GM12865 (cell line): Measurements from ENCODE around the gene AGA.

ENCODE experiments used
- DNase-seq: peaks from one replicate; pipeline ENCODE4 v3.0.0; 2010; ENCODE audit warnings: low read depth
- H3K4me3 ChIP-seq: 2 replicates; pipeline ENCODE4 v1.5.1; 2011; ENCODE audit warnings: mild to moderate bottlenecking, low read depth, low read length, control low read depth
- TF ChIP-seq, protein P1 (sequence below): IDR thresholded peaks from 2 replicates; pipeline ENCODE4 v1.5.1; 2011; ENCODE audit warnings: low read length, control low read depth, low read depth, inconsistent platforms; ENCODE audit not compliant: insufficient read depth; ENCODE audit errors: missing control alignments

Gene AGA

DNA sequence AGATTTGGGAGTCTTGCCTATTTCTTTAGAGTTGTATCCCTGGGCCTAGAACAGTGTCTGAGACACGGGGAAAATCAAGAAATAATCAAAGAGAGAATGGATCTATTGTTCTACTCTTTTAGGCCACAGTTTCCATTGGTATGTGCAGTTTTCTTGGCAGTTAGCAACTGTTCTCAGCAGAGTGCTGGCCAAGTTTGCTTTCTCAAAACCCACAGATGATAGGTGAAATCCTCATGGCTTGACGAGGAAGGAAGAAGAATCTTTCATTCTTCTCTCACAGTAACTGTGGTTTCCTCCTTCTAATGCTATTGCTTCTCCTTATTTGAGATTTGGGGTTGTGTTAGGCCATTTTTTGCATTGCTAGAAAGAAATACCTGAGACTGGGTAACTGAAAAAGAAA is 42.2 kb downstream of the AGA start:
- H3K4me3 ChIP-seq, result no peak overlapping the region
- TF ChIP-seq, protein P1, sequence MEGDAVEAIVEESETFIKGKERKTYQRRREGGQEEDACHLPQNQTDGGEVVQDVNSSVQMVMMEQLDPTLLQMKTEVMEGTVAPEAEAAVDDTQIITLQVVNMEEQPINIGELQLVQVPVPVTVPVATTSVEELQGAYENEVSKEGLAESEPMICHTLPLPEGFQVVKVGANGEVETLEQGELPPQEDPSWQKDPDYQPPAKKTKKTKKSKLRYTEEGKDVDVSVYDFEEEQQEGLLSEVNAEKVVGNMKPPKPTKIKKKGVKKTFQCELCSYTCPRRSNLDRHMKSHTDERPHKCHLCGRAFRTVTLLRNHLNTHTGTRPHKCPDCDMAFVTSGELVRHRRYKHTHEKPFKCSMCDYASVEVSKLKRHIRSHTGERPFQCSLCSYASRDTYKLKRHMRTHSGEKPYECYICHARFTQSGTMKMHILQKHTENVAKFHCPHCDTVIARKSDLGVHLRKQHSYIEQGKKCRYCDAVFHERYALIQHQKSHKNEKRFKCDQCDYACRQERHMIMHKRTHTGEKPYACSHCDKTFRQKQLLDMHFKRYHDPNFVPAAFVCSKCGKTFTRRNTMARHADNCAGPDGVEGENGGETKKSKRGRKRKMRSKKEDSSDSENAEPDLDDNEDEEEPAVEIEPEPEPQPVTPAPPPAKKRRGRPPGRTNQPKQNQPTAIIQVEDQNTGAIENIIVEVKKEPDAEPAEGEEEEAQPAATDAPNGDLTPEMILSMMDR, result no peak
- DNase-seq, result no peak

DNA sequence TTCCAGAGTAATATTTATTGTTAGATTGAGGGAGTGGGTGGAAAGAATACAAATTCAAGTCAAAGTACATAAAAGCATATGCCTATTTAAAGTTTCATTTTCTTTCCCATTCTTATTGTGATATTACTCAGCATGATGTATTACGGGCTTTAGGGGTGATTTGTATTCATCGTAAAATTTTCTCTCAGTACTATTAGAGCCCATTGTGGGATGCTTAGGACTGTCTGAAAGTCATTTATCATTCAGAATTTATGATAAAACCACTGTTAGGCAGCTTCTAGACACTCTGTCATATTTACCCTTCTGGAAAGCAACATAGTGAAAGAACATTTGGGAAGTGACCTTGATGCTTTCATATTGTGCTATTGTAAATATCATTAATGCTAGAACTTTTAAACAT is 45.9 kb downstream of the AGA start:
- TF ChIP-seq, protein P1, result no peak
- H3K4me3 ChIP-seq, result no peak overlapping the region
- no peak for DNase-seq

DNA sequence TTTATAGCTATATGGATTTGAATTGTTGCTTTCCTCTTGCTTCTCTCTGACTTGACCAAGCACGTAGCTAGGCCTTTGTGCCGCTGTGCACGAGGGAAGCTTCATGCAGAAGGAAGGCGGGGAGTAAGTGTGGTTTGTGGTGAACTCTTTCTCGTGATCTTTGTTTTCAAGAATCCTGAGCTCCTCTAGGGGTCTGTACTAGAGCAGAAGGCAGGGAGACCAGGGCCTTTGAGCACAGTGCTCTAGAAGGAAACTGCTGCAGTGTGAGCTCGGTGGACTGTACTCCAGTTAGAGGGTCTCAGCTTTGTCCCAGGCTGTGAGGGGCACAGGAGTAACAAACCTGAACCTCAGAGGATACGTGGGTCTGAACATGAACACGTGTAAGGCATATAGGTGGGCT is 49.0 kb downstream of the AGA start:
- no peak overlapping the region for H3K4me3 ChIP-seq
- peak; percentile 31 for DNase-seq
- TF ChIP-seq, protein P1, result no peak

DNA sequence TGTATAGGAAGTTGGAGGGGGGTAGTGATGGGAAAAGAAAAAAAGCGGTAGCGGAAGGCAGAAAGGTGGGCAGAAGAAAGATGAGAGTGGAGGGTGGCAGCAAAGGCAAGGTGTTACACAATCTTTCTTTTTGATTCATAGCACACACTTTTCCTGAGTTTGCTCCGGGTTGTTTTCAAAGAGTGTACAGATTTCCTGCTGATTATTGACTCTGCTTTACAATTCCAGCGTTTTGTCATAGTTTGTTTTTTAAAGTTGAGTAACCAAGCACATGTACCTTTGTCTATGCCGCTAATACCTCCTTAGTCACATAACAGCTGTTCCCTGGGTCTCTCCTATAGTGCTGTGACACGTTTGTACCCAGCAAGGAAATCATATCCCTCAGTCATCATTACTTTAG is 50.3 kb downstream of the AGA start:
- no peak overlapping the region for H3K4me3 ChIP-seq
- TF ChIP-seq, protein P1, result no peak
- no peak for DNase-seq

DNA sequence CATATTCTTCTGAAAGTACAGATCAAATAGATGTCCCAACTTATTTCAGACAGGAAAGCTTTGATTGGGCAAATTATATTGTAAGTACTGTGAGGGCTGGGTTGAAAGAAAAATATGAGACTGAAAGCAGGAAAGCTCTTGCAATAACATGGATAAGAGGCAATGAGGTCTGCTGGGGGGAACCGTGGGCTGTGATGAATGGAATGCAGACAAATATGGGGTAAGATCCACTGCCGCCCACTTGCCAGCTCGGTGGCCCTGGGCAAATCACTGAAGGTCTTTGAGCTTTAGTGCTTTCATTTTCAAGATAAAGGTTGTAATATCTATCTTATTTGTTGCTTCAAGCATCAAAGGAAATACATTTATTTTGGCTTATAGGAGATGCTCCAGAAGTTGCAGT is 51.0 kb downstream of the AGA start:
- no peak overlapping the region for H3K4me3 ChIP-seq
- TF ChIP-seq, protein P1, result no peak
- DNase-seq, result no peak

DNA sequence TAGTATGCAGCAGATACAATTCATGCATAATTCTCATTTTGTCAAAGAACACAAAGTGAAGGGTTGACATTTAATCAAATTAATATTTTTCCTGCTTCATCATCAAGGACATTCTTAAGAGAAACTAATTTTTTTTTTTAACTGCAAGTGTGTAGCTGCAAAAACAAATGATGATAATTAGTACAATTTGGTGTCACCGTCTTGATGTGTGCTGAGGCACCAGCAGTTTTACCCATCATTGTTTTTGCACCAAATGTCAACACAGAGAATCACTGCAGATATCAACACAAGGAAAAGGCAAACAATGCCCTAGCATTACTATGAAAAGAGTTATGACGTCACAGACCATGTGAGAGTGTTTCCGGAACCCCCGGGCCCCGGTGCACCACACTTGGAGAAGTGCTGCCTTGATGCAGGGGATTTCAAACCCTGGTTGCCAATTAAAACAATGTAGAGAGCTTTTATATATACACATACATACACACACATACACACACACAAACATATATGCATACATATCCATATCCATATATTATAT is 55.9 kb downstream of the AGA start:
- DNase-seq, result no peak
- TF ChIP-seq, protein P1, result no peak
- H3K4me3 ChIP-seq, result no peak overlapping the region

DNA sequence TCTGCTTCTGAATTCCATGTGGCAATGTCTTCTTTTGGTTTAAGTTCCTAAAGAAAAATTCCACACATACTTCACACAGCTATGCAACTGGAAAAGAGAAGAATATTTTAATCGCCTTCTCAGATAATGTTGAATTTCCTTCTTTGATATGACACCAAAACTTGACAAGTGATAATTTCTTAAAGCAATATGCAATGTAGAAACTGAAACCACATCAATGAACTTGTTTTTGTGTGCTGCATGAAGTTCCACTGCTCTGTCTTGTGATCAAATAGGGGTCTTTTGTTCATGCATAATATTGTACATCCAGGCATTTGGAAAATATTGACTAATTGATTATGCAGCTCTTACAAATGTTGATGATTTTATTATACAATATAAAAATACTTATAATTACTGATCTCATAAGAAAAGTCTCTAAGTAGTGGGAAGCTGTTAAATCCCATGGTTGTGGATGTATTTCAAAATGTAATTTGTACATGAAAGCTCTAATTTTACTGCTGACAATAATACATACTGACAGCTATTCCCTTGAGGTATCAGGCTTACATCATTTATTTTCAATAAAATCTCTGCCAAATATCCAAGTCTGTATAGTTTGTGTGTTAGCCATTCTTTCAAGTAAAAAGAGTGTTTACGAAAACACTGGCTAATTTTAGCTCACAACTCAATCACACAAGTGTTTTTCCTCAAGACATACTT is 56.5 kb downstream of the AGA start:
- TF ChIP-seq, protein P1, result no peak
- DNase-seq, result no peak
- H3K4me3 ChIP-seq, result no peak overlapping the region
